GM20000 (cell line): Measurements from ENCODE around the gene SEC63.

ENCODE experiments used
- DNase-seq: peaks from one replicate; pipeline ENCODE4 v3.0.0; 2012; ENCODE audit warnings: low spot score
- CTCF ChIP-seq: IDR thresholded peaks from 2 replicates; pipeline ENCODE4 v1.5.1; 2012; ENCODE audit warnings: mild to moderate bottlenecking, control low read depth; ENCODE audit errors: extremely low read depth, missing control alignments

SEC63 gene

GRCh38 chr6:107853230-107853629 is 104.8 kb downstream of the SEC63 start:
- no peak for DNase-seq
- no peak for TF ChIP-seq CTCF

- DNase-seq: no peak
- TF ChIP-seq CTCF: no peak
Measured at GRCh38 chr6:107849325-107849724, 108.7 kb downstream of the SEC63 start.

- TF ChIP-seq CTCF: peak; percentile 87
- peak; percentile 82 for DNase-seq
Measured at GRCh38 chr6:107847844-107848802, 109.9 kb downstream of the SEC63 start.

GRCh38 chr6:107846262-107846795 is 111.7 kb downstream of the SEC63 start:
- TF ChIP-seq CTCF: no peak
- no peak for DNase-seq

- TF ChIP-seq CTCF: no peak
- no peak for DNase-seq
Measured at GRCh38 chr6:107845777-107846176, 112.2 kb downstream of the SEC63 start.

- TF ChIP-seq CTCF: no peak
- no peak for DNase-seq
Measured at GRCh38 chr6:107843400-107843799, 114.6 kb downstream of the SEC63 start.

- TF ChIP-seq CTCF: no peak
- DNase-seq: no peak
Measured at GRCh38 chr6:107841275-107841670, 116.7 kb downstream of the SEC63 start.
